Keratinocyte (primary cell): Measurements from ENCODE around the gene TOR1AIP2. TPM values are rescaled to one million over a fixed set of nuclear protein-coding genes. Genes with fewer than 3 reads are reported as not detected.

ENCODE experiments used
- DNase-seq: peaks from one replicate; pipeline ENCODE4 v3.0.0-alpha.2; 2011; ENCODE audit warnings: low read depth, missing footprints, low spot score
- FAIRE-seq: peaks from 2 replicates; lab custom pipeline; 2011; peaks lifted over from hg19 to GRCh38; lab: Jason Lieb, UNC
- H2AFZ ChIP-seq: 2 replicates; pipeline ENCODE4 v1.6.0; 2012; ENCODE audit warnings: low read length, control low read depth, inconsistent platforms; ENCODE audit not compliant: control insufficient read depth
- H3K27ac ChIP-seq: 2 replicates; pipeline ENCODE4 v1.5.1; 2011; ENCODE audit warnings: low read length; ENCODE audit not compliant: control insufficient read depth, insufficient read depth
- H3K27me3 ChIP-seq: 3 replicates; pipeline ENCODE4 v1.6.0; 2011; ENCODE audit warnings: low read length; ENCODE audit not compliant: control insufficient read depth, insufficient read depth; ENCODE audit errors: extremely low read depth
- H3K36me3 ChIP-seq, 2 experiments: 2 replicates in 1 of 2; 3 replicates in 1 of 2; pipeline ENCODE4 v1.5.1; 2011; ENCODE audit warnings: low read length in 2 of 2, mild to moderate bottlenecking in 1 of 2; ENCODE audit not compliant: control insufficient read depth in 2 of 2, insufficient read depth in 2 of 2; ENCODE audit errors: extremely low read depth in 1 of 2
- H3K4me1 ChIP-seq: 3 replicates; pipeline ENCODE4 v1.5.1; 2011; ENCODE audit warnings: low read length; ENCODE audit not compliant: control insufficient read depth, insufficient read depth; ENCODE audit errors: extremely low read depth
- H3K4me2 ChIP-seq: 3 replicates; pipeline ENCODE4 v1.6.0; 2011; ENCODE audit warnings: low read depth, low read length; ENCODE audit not compliant: control insufficient read depth, insufficient read depth; ENCODE audit errors: extremely low read depth
- H3K4me3 ChIP-seq, 3 experiments: fragments of 200-600 bp in 1 of 3; sonication (generic) in 1 of 3; 2 replicates in 2 of 3; 3 replicates in 1 of 3; pipeline ENCODE4 v1.5.1; 2011 to 2016; ENCODE audit warnings: low read length in 3 of 3, mild to moderate bottlenecking in 3 of 3, control low read depth in 2 of 3, inconsistent platforms in 1 of 3, low read depth in 1 of 3, mixed read lengths in 1 of 3, mixed run types in 1 of 3, moderate library complexity in 1 of 3; ENCODE audit not compliant: control insufficient read depth in 2 of 3, insufficient read depth in 2 of 3; ENCODE audit errors: extremely low read depth in 1 of 3
- H3K79me2 ChIP-seq: 2 replicates; pipeline ENCODE4 v1.6.0; 2012; ENCODE audit warnings: low read length; ENCODE audit not compliant: control insufficient read depth, insufficient read depth
- H3K9ac ChIP-seq: 3 replicates; pipeline ENCODE4 v1.6.0; 2011; ENCODE audit warnings: low read length; ENCODE audit not compliant: control insufficient read depth, insufficient read depth; ENCODE audit errors: extremely low read depth
- H3K9me1 ChIP-seq: 3 replicates; pipeline ENCODE4 v1.6.0; 2011; ENCODE audit warnings: low read length; ENCODE audit not compliant: control insufficient read depth, insufficient read depth; ENCODE audit errors: extremely low read depth
- H3K9me3 ChIP-seq: 2 replicates; pipeline ENCODE4 v1.5.1; 2012; ENCODE audit warnings: low read depth, low read length; ENCODE audit not compliant: control insufficient read depth
- H4K20me1 ChIP-seq: 3 replicates; pipeline ENCODE4 v1.6.0; 2011; ENCODE audit warnings: low read length; ENCODE audit not compliant: control insufficient read depth, insufficient read depth; ENCODE audit errors: extremely low read depth
- EZH2 ChIP-seq: IDR thresholded peaks from one replicate; pipeline ENCODE4 v1.6.1; 2012; ENCODE audit warnings: inconsistent platforms, mild to moderate bottlenecking, low read length, moderate library complexity
- dilution Hi-C: fragments of 300-500 bp; cut with MboI; formaldehyde crosslinking; loops from one replicate; pipeline ENCODE4 v1.7.0; 2020; ENCODE audit warnings: low sequenced_read_pairs; ENCODE audit not compliant: extremely low pct_ligation_motif_present
- polyA plus RNA-seq, 5 experiments: library from polyadenylated mRNA; depleted of rRNA in 3 of 5; stranded (reverse) in 3 of 5; stranded (forward) in 1 of 5; unstranded in 1 of 5; fragments of >200 nt; gene quantifications; 1 replicate in 1 of 5; 2 replicates in 3 of 5; 3 replicates in 1 of 5; pipeline versions ENCODE4 v1.2.1 to v1.2.3, GENCODE V29; 2011 to 2012; ENCODE audit warnings: missing spikeins in 2 of 5, low read depth in 1 of 5, low replicate concordance in 1 of 5
- TF ChIP-seq, protein P1 (sequence below), 3 experiments: IDR thresholded peaks in 1 of 3; conservative IDR thresholded peaks in 1 of 3; optimal IDR thresholded peaks in 1 of 3; 2 replicates in 2 of 3; 3 replicates in 1 of 3; pipeline versions ENCODE3 to v1.5.1; 2011; ENCODE audit warnings: low read length in 3 of 3, mild to moderate bottlenecking in 3 of 3, moderate library complexity in 2 of 3, control low read depth in 1 of 3, inconsistent platforms in 1 of 3; ENCODE audit not compliant: insufficient read depth in 2 of 3; ENCODE audit errors: extremely low read depth in 1 of 3

The TOR1AIP2 gene
- polyA plus RNA-seq, 1 donor (not counting 4 experiments of a cell fraction or from before 2014, with no cell fraction given): 49.9 TPM

DNA sequence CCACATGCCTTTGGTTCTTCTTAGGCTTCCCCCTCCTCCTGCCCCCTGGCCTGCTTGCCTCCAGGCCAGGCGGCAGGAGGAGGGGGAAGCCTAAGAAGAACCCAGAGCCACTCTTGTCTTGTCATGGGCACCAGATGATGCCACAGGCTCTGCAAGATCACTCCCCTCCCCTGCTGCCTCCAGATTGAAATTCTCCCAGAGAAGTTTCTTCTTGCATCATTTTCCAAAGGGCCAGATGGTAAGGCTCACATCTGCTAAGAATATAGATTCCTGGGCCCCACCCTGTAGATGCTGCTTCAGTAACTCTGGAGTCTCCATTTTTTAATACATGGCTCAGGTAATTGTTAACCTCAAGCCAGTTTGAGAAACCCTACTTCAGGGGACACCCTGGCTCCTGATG is 73.7 kb downstream of the TOR1AIP2 start:
- no peak for DNase-seq
- no peaks in the 10 kb centered on the region for H3K9me3 ChIP-seq
- TF ChIP-seq, protein P1, sequence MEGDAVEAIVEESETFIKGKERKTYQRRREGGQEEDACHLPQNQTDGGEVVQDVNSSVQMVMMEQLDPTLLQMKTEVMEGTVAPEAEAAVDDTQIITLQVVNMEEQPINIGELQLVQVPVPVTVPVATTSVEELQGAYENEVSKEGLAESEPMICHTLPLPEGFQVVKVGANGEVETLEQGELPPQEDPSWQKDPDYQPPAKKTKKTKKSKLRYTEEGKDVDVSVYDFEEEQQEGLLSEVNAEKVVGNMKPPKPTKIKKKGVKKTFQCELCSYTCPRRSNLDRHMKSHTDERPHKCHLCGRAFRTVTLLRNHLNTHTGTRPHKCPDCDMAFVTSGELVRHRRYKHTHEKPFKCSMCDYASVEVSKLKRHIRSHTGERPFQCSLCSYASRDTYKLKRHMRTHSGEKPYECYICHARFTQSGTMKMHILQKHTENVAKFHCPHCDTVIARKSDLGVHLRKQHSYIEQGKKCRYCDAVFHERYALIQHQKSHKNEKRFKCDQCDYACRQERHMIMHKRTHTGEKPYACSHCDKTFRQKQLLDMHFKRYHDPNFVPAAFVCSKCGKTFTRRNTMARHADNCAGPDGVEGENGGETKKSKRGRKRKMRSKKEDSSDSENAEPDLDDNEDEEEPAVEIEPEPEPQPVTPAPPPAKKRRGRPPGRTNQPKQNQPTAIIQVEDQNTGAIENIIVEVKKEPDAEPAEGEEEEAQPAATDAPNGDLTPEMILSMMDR (optimal IDR thresholded peaks at IDR 0.05 in 1 of 3, IDR thresholded peaks at IDR 0.05 in 1 of 3, conservative IDR thresholded peaks at IDR 0.05 in 1 of 3; ENCODE audit: extremely low read depth in 1 of 3, insufficient read depth in 2 of 3, low read length in 3 of 3): no peak

DNA sequence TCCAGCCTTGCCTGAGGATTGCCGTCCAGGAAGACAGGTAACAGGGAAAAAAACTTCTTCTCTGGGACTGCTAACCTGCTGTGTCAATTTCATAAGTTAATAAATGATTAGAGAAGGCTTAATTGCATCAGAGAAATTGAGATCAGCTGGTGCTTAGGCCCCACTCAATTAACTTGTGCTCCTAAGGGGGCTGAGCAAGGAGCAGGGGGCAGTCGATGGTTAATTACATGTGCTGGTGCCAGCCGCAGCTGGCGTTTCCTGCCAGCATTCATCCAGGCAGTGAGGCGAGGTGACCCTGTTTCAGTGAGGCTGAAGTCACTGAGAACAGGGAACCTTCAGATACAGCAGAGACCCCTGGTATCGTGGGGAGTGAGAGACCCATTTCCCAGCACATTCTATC is 74.5 kb downstream of the TOR1AIP2 start:
- no peak overlapping the region for H3K27ac ChIP-seq
- H3K9me3 ChIP-seq: no peaks in the 10 kb centered on the region
- FAIRE-seq (no peak), DNase-seq (no peak)
- dilution Hi-C loops: loop anchor here (25.0 kb wide), 1 partner anchor 91 kb away; no protein-coding TSS in a partner anchor
- H3K27me3 ChIP-seq: peaks cover 9% of the 10 kb centered on the region
- H3K9ac ChIP-seq: no peak overlapping the region
- no peak for TF ChIP-seq EZH2
- TF ChIP-seq, protein P1 (optimal IDR thresholded peaks at IDR 0.05 in 1 of 3, IDR thresholded peaks at IDR 0.05 in 1 of 3, conservative IDR thresholded peaks at IDR 0.05 in 1 of 3; ENCODE audit: extremely low read depth in 1 of 3, insufficient read depth in 2 of 3, low read length in 3 of 3): no peak
- no peaks in the 10 kb centered on the region for H3K36me3 ChIP-seq
- H3K9me1 ChIP-seq: no peaks in the 10 kb centered on the region
- H2AFZ ChIP-seq: no peak overlapping the region
- H3K4me3 ChIP-seq: no peak overlapping the region
- H3K4me2 ChIP-seq: no peak overlapping the region
- H4K20me1 ChIP-seq: no peaks in the 10 kb centered on the region
- H3K4me1 ChIP-seq: no peaks in the 10 kb centered on the region
- no peaks in the 10 kb centered on the region for H3K79me2 ChIP-seq

More for the DNA sequence above, 73.7 kb downstream of the TOR1AIP2 start:
- Histone ChIP-seq H3K9ac (no peak overlapping the region), H4K20me1 (no peaks in the 10 kb centered on the region), H3K4me2 (no peak overlapping the region), H3K4me1 (no peaks in the 10 kb centered on the region), H3K27ac (no peak overlapping the region), H3K27me3 (peaks cover 9% of the 10 kb centered on the region), H2AFZ (no peak overlapping the region), H3K9me1 (no peaks in the 10 kb centered on the region), H3K79me2 (no peaks in the 10 kb centered on the region), H3K4me3 (no peak overlapping the region), H3K36me3 (no peaks in the 10 kb centered on the region)
- dilution Hi-C loops: loop anchor here (25.0 kb wide), 1 partner anchor 92 kb away; no protein-coding TSS in a partner anchor
- FAIRE-seq: no peak
